Measurements from ENCODE around the gene ZSCAN23.

The ZSCAN23 gene

DNA sequence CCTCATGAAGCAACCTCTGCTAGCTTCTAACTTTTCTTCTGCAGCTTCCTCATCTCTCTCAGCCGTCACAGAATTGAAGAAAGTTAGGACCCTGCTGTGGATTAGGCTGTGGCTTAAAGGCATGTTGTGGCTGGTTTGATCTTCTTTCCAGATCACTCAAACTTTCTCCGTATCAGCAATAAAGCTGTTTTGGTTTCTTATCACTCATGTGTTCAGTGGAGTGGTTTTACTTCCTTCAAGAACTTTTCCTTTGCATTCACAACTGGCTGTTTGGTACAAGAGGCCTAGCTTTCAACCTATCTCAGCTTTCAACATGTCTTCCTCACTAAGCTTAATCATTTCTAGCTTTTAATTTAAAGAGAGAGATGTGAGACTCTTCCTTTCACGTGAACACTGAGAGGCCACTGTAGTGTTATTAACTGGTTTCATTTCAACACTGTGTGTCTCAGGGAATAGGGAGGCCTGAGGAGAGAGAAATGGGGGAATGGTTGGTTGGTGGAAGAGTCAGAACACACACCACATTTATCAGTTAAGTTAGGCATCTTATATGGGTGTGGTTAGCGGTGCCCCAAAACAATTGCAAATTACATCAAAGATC, 17.2 kb downstream of the ZSCAN23 start:
- no peaks in the 10 kb centered on the region for H3K27me3 ChIP-seq (replicated peaks)
- H3K27ac ChIP-seq = no peak overlapping the region
- DNase-seq = no peak
- H3K4me3 ChIP-seq (ENCODE audit: low read depth, low read length) = no peak overlapping the region
- in situ Hi-C loops (cut with HindIII; ENCODE audit: low pct_ligation_motif_present, low sequenced_read_pairs) = no loop called here
- H3K36me3 ChIP-seq (replicated peaks) = no peaks in the 10 kb centered on the region
- TF ChIP-seq, protein P1, sequence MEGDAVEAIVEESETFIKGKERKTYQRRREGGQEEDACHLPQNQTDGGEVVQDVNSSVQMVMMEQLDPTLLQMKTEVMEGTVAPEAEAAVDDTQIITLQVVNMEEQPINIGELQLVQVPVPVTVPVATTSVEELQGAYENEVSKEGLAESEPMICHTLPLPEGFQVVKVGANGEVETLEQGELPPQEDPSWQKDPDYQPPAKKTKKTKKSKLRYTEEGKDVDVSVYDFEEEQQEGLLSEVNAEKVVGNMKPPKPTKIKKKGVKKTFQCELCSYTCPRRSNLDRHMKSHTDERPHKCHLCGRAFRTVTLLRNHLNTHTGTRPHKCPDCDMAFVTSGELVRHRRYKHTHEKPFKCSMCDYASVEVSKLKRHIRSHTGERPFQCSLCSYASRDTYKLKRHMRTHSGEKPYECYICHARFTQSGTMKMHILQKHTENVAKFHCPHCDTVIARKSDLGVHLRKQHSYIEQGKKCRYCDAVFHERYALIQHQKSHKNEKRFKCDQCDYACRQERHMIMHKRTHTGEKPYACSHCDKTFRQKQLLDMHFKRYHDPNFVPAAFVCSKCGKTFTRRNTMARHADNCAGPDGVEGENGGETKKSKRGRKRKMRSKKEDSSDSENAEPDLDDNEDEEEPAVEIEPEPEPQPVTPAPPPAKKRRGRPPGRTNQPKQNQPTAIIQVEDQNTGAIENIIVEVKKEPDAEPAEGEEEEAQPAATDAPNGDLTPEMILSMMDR (IDR thresholded peaks at IDR 0.05; ENCODE audit: low read depth, low read length, missing control alignments) = no peak

DNA sequence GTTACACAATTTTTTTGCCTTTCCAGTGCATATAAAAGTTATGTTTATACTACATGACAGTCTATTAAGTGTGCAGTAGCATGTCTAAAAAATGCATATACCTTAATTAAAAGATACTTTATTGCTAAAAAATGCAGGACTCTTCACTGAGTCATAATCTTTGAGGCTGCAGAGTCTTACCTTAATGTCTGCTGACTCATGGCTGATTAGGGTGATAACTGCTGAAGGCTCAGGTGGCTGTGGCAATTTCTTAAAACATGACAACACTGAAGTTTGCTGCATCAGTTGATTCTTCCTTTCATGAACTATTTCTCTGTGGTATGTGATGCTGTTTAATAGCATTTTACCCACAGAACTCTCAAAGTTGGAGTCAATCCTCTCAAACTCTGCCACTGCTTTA, 19.1 kb downstream of the ZSCAN23 start:
- Histone ChIP-seq H3K27me3 (replicated peaks) (no peaks in the 10 kb centered on the region), H3K27ac (no peak overlapping the region), H3K36me3 (replicated peaks) (no peaks in the 10 kb centered on the region), H3K4me3 (ENCODE audit: low read depth, low read length) (no peak overlapping the region)
- in situ Hi-C loops (cut with HindIII; ENCODE audit: low pct_ligation_motif_present, low sequenced_read_pairs) = no loop called here
- TF ChIP-seq, protein P1 (IDR thresholded peaks at IDR 0.05; ENCODE audit: low read depth, low read length, missing control alignments) = no peak
- no peak for DNase-seq

GRCh38 chr6:28423546-28423945, 19.7 kb downstream of the ZSCAN23 start:
- Histone ChIP-seq H3K27me3 (replicated peaks) (no peaks in the 10 kb centered on the region), H3K4me3 (ENCODE audit: low read depth, low read length) (no peak overlapping the region), H3K36me3 (replicated peaks) (no peaks in the 10 kb centered on the region), H3K27ac (no peak overlapping the region)
- in situ Hi-C loops (cut with HindIII; ENCODE audit: low pct_ligation_motif_present, low sequenced_read_pairs) = no loop called here
- TF ChIP-seq, protein P1 (IDR thresholded peaks at IDR 0.05; ENCODE audit: low read depth, low read length, missing control alignments) = no peak
- no peak for DNase-seq

DNA sequence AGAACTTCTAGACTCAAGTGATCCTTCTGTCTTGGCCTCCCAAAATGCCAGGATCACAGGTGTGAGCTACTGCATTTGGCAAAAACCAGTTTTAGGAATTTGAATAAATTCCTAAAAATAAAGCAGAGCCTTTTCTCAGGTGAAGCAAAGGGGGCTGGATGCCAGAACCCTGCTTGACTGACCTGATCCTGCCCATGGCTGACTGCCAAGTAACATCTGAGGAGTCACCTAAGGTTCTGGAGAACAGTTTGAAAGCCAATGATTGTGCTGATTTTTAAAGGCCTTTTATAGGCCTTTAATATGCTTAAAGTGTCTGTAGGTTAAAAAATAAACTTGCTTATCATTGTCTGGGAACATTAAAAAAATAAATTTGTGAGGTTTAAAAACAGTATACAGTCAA, 29.6 kb downstream of the ZSCAN23 start:
- no peak for DNase-seq
- Histone ChIP-seq H3K4me3 (ENCODE audit: low read depth, low read length) (no peak overlapping the region), H3K27ac (no peak overlapping the region), H3K27me3 (replicated peaks) (no peaks in the 10 kb centered on the region), H3K36me3 (replicated peaks) (no peaks in the 10 kb centered on the region)
- in situ Hi-C loops (cut with HindIII; ENCODE audit: low pct_ligation_motif_present, low sequenced_read_pairs) = no loop called here
- TF ChIP-seq, protein P1 (IDR thresholded peaks at IDR 0.05; ENCODE audit: low read depth, low read length, missing control alignments) = no peak

GRCh38 chr6:28410767-28411166, 32.5 kb downstream of the ZSCAN23 start:
- in situ Hi-C loops (cut with HindIII; ENCODE audit: low pct_ligation_motif_present, low sequenced_read_pairs) = no loop called here
- TF ChIP-seq, protein P1 (IDR thresholded peaks at IDR 0.05; ENCODE audit: low read depth, low read length, missing control alignments) = no peak

More at GRCh38 chr6:28410767-28411166, 32.5 kb downstream of the ZSCAN23 start:
- no peak overlapping the region for H3K4me3 ChIP-seq (ENCODE audit: low read depth, low read length)
- no peak for DNase-seq
- H3K27ac ChIP-seq = no peak overlapping the region
- H3K27me3 ChIP-seq (replicated peaks) = no peaks in the 10 kb centered on the region
- H3K36me3 ChIP-seq (replicated peaks) = no peaks in the 10 kb centered on the region
